Immature natural killer cell (primary cell): ENCODE data around the gene TTLL10. TPM values are rescaled to one million over a fixed set of nuclear protein-coding genes. Genes with fewer than 3 reads are reported as not detected.

ENCODE experiments used
- DNase-seq, 3 donors: peaks; one replicate each; pipeline ENCODE4 v3.0.0; 2022; ENCODE audit warnings: mixed read lengths in 1 of 3
- H3K27ac Mint-ChIP-seq, 6 donors: one replicate each; pipeline ENCODE4 v1.8.0; 2020; ENCODE audit warnings: mixed read lengths in 6 of 6, mild to moderate bottlenecking in 5 of 6, inconsistent platforms in 4 of 6, moderate library complexity in 3 of 6
- H3K27me3 Mint-ChIP-seq, 3 donors: one replicate each; pipeline ENCODE4 v1.8.0; 2020 to 2021; ENCODE audit warnings: low read depth in 3 of 3, mild to moderate bottlenecking in 3 of 3, mixed read lengths in 3 of 3, moderate library complexity in 3 of 3, inconsistent platforms in 1 of 3
- H3K36me3 Mint-ChIP-seq, 3 donors: one replicate each; pipeline ENCODE4 v1.8.0; 2020; ENCODE audit warnings: mixed read lengths in 3 of 3, inconsistent platforms in 2 of 3, mild to moderate bottlenecking in 2 of 3
- H3K4me1 Mint-ChIP-seq, 2 donors: one replicate each; pipeline ENCODE4 v1.8.0; 2020; ENCODE audit warnings: inconsistent platforms in 2 of 2, mild to moderate bottlenecking in 2 of 2, mixed read lengths in 2 of 2, moderate library complexity in 1 of 2
- H3K4me3 Mint-ChIP-seq, 5 donors: one replicate each; pipeline ENCODE4 v1.8.0; 2020; ENCODE audit warnings: mild to moderate bottlenecking in 5 of 5, mixed read lengths in 5 of 5, inconsistent platforms in 3 of 5, moderate library complexity in 3 of 5
- H3K9me3 Mint-ChIP-seq, 6 donors: one replicate each; pipeline ENCODE4 v1.8.0; 2020; ENCODE audit warnings: mild to moderate bottlenecking in 6 of 6, mixed read lengths in 6 of 6, inconsistent platforms in 4 of 6, moderate library complexity in 3 of 6
- polyA plus RNA-seq, 3 donors: library from polyadenylated mRNA; unstranded; fragments of 300-500 nt; fragmentation: Illumina TruSeq; gene quantifications; one replicate each; pipeline ENCODE4 v1.2.3, GENCODE V29; 2021

TTLL10 gene
- polyA plus RNA-seq, 3 donors from 2014 or later = 0.68 to 0.83 (median 0.69) TPM

- DNase-seq = no peak
- peaks cover 38 to 49% of the 10 kb centered on the region in 2 donors for H3K4me1 Mint-ChIP-seq
- peak overlapping the region in 1 of 6 donors; percentile 26 for H3K27ac Mint-ChIP-seq
- peaks cover 9 to 15% (median 9%) of the 10 kb centered on the region in 3 donors for H3K36me3 Mint-ChIP-seq
- peaks cover 8 to 24% (median 8%) of the 10 kb centered on the region in 3 donors for H3K27me3 Mint-ChIP-seq
- H3K4me3 Mint-ChIP-seq = peak overlapping the region in 1 of 5 donors; percentile 92
- H3K9me3 Mint-ChIP-seq = no peaks in the 10 kb centered on the region
Measured at GRCh38 chr1:1228596-1229321, 55.1 kb downstream of the TTLL10 start.

DNA sequence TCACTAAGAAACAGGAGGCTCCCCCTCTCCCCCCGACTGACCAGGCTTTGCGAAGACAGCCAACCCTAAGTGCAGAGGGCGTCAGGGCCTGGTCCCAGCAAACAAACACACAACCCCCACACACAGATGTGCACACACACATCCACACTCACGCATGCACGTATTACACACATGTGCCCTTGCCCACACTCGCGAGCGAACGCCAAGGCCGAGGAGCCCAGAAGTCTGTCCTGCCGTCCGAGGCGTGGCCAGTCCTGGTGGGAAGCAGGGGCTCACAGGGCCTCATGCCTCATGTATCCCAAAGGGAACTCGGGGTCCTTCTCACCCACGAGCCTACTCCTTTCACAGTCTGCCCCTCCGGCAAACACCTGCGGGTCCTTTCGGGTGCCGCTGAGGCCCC lies 56.1 kb downstream of the TTLL10 start:
- no peak for DNase-seq
- H3K9me3 Mint-ChIP-seq = no peaks in the 10 kb centered on the region
- peak overlapping the region; percentile 33 to 94 (median 65) for H3K4me3 Mint-ChIP-seq
- peaks cover 45 to 56% of the 10 kb centered on the region in 2 donors for H3K4me1 Mint-ChIP-seq
- H3K27me3 Mint-ChIP-seq = peaks cover 8 to 24% (median 14%) of the 10 kb centered on the region in 3 donors
- peaks cover 6 to 16% (median 6%) of the 10 kb centered on the region in 3 donors for H3K36me3 Mint-ChIP-seq
- H3K27ac Mint-ChIP-seq = peak overlapping the region in 5 of 6 donors; percentile 39 to 78 (median 60)

- H3K27ac Mint-ChIP-seq = peak overlapping the region; percentile 85 to 93 (median 91)
- peak overlapping the region; percentile 90 to 95 (median 92) for H3K4me3 Mint-ChIP-seq
- H3K9me3 Mint-ChIP-seq = no peaks in the 10 kb centered on the region
- peaks cover 8 to 21% (median 14%) of the 10 kb centered on the region in 3 donors for H3K27me3 Mint-ChIP-seq
- peaks cover 1 to 10% (median 1%) of the 10 kb centered on the region in 3 donors for H3K36me3 Mint-ChIP-seq
- H3K4me1 Mint-ChIP-seq = peaks cover 42 to 47% of the 10 kb centered on the region in 2 donors
- no peak for DNase-seq
Measured at GRCh38 chr1:1230656-1231399, 57.1 kb downstream of the TTLL10 start.

DNA sequence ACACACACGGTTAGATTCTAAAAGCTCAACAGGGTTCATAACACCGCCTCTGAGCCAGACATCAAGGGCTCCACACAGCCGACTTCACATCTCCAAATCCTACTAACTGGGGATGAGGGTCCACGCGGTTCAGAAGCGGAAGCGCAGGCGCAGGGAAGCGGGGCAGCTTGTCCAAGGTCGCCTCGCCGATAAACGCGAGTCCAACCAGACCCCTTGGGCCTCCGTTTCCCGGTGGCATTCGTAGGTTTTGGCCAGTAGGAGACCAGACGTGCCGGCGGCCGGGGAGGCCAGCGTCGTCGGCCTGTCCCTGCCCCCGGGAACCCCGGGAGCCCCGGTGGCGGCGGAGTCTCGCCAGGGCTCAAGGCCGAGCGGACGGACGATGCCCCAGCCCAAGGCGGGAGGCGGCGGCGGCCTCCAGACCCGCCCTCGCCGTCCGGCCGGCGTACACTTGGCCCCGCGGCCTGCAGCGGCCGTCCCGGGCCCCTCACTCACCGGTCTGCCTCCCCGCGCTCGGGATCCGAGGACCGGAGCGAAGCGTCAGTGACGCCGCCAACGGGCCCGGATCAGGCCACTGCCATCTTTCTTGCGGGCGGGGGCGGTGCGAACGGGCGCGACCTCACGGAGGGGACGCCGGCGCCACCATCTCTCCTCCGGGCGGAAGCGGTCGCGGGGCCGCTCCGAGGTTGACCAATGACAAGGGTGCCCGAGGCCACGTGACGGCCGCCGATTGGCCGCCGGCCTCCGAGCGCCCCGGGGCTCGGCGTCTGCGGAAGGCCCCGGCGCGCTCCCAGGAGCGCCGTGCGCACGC lies 57.9 kb downstream of the TTLL10 start, which contains the start of gene SDF4:
Gene SDF4 (minus strand): TSS at position 602 of the 808 bp plus-strand sequence. CDS start 3,229 bp downstream, outside the sequence.
- Mint-ChIP-seq H3K9me3 (no peaks in the 10 kb centered on the region), H3K27ac (peak within 1 kb of the TSS; percentile 85 to 93 (median 91)), H3K36me3 (peaks cover 0 to 10% (median 0%) of the 10 kb centered on the region in 3 donors), H3K4me3 (peak within 1 kb of the TSS; percentile 90 to 95 (median 92)), H3K27me3 (peaks cover 8 to 21% (median 14%) of the 10 kb centered on the region in 3 donors), H3K4me1 (peaks cover 36 to 42% of the 10 kb centered on the region in 2 donors)
- peak; percentile 96 to 97 (median 97) for DNase-seq

GRCh38 chr1:1232208-1232795 lies 58.6 kb downstream of the TTLL10 start, which contains the start of gene B3GALT6:
Gene B3GALT6, plus strand, starts transcription at chr1:1232237. Its CDS starts 42 bp downstream, at chr1:1232279.
- Mint-ChIP-seq H3K9me3 (no peaks in the 10 kb centered on the region), H3K27ac (peak within 1 kb of the TSS; percentile 85 to 93 (median 91)), H3K4me1 (peaks cover 36 to 42% of the 10 kb centered on the region in 2 donors), H3K4me3 (peak within 1 kb of the TSS; percentile 90 to 95 (median 92)), H3K36me3 (peaks cover 0 to 10% (median 0%) of the 10 kb centered on the region in 3 donors), H3K27me3 (peaks cover 8 to 21% (median 14%) of the 10 kb centered on the region in 3 donors)
- DNase-seq = no peak

DNA sequence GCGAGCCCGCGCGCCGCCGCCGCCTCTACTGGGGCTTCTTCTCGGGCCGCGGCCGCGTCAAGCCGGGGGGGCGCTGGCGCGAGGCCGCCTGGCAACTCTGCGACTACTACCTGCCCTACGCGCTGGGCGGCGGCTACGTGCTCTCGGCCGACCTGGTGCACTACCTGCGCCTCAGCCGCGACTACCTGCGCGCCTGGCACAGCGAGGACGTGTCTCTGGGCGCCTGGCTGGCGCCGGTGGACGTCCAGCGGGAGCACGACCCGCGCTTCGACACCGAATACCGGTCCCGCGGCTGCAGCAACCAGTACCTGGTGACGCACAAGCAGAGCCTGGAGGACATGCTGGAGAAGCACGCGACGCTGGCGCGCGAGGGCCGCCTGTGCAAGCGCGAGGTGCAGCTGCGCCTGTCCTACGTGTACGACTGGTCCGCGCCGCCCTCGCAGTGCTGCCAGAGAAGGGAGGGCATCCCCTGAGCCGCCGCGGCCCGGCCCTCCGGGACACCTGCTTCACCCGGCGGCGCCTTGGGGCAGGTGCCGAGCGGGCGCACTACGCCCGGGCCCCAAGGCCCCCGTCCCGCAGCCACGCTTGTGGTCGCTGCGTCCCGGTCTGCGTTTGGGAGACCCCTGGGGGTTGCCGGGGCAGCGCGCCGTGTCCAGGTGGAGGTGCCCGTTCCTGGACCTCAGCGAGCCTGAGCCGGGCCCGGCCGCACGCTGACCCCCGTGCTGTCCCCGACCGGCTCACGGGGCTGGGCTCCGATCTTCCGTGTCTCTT lies 59.3 kb downstream of the TTLL10 start:
- peak overlapping the region; percentile 48 to 75 (median 72) for H3K27ac Mint-ChIP-seq
- peak overlapping the region; percentile 77 to 87 (median 79) for H3K4me3 Mint-ChIP-seq
- peaks cover 36 to 42% of the 10 kb centered on the region in 2 donors for H3K4me1 Mint-ChIP-seq
- H3K9me3 Mint-ChIP-seq = no peaks in the 10 kb centered on the region
- DNase-seq = no peak
- H3K36me3 Mint-ChIP-seq = peaks cover 0 to 10% (median 0%) of the 10 kb centered on the region in 3 donors
- peaks cover 8 to 21% (median 14%) of the 10 kb centered on the region in 3 donors for H3K27me3 Mint-ChIP-seq

DNA sequence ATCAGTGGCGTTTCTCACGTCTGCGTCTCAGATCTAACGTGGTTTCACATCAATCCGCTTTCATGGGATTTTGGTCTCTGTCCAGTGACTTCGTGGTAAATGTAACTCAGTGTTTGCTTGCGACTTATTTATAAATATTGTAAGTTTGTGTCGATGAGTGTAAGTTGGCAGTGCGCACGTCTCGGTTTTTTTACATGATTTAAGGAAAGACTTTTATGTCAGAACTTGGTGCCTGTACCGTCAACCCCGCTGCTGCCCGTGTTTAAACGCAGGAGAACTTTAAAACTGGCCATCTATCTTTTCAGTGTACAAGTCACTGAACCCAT lies 59.9 kb downstream of the TTLL10 start:
- Mint-ChIP-seq H3K27me3 (peaks cover 8 to 20% (median 14%) of the 10 kb centered on the region in 3 donors), H3K9me3 (no peaks in the 10 kb centered on the region), H3K36me3 (peaks cover 0 to 10% (median 0%) of the 10 kb centered on the region in 3 donors), H3K4me3 (peak overlapping the region; percentile 77 to 87 (median 79)), H3K27ac (peak overlapping the region; percentile 48 to 75 (median 72)), H3K4me1 (peaks cover 36 to 42% of the 10 kb centered on the region in 2 donors)
- no peak for DNase-seq

DNA sequence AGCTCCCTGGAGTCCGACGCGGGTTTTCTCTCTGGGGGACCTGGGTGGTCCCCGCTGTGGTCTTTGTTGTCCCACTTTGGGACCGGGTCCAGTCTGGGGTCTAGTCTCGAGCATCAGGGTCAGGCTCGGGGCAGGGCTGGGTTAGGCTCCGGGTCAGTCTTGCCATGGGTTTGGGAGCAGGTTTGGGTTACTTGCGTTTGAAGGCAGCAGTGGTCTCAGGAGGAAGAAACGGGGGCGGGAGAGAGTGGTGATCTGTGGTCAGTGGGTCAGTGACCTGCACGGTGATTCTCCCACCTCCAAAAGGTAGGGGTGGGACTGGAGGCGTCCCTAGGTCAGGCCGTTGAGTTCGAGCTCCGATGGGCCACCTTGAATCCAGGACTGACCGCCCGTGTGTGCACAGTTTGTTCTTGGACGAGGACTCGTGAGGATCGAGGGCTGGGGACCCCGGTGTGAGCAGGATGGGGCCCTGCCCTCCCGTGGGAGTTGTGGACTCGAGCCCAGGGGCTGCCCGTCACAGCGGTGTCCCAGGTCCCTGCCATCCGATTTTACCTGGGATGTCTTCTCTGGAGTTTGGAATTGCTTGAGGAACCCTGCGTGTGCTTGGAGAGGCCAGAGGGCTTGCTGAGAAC lies 60.6 kb downstream of the TTLL10 start:
- Mint-ChIP-seq H3K27ac (peak overlapping the region in 5 of 6 donors; percentile 30 to 74 (median 45)), H3K36me3 (peaks cover 0 to 10% (median 0%) of the 10 kb centered on the region in 3 donors)

DNA sequence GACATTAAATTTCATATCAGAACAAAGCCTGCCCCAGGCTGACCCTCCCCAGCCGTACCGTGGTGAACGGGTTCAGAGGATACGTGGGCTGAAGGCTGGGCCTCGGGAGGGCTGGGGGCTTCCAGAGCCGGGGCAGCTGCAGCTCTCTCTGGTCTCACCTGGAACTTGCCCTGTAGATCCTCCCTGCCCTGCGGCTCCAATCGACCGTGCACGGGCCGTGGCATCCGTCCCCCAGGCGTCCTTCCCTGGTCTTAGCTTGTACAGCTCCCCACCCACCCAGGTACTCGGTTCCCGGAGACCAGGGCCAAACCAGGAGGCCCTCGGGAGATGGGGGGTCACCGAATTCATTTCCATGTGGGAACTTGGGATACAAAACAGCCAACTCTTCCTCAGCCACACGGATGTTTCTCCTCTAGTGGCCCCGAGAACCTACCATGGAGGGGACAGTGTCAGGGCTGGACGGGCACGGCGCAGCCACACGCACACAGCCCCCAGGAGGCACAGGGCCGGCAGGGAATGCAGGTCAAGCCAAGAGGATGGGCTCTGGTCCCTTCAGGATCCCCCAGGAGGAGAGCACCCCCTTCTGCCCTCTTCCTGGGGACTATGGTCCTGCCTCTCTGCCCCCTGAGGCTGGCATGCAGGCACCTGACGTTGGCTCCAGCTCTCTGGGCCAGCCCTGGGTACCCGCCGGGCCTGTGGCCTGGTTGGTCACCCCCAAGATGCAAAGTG lies 61.5 kb downstream of the TTLL10 start:
- Mint-ChIP-seq H3K4me3 (peak overlapping the region in 1 of 5 donors; percentile 38), H3K9me3 (no peaks in the 10 kb centered on the region), H3K27ac (no peak overlapping the region), H3K36me3 (peaks cover 0 to 6% (median 0%) of the 10 kb centered on the region in 3 donors), H3K4me1 (peaks cover 23 to 27% of the 10 kb centered on the region in 2 donors), H3K27me3 (peaks cover 8 to 18% (median 14%) of the 10 kb centered on the region in 3 donors)
- no peak for DNase-seq

More for the DNA sequence above, 60.6 kb downstream of the TTLL10 start:
- peaks cover 32 to 36% of the 10 kb centered on the region in 2 donors for H3K4me1 Mint-ChIP-seq
- no peaks in the 10 kb centered on the region for H3K9me3 Mint-ChIP-seq
- peak overlapping the region; percentile 59 to 87 (median 78) for H3K4me3 Mint-ChIP-seq
- H3K27me3 Mint-ChIP-seq = peaks cover 8 to 18% (median 14%) of the 10 kb centered on the region in 3 donors
- DNase-seq = no peak

DNA sequence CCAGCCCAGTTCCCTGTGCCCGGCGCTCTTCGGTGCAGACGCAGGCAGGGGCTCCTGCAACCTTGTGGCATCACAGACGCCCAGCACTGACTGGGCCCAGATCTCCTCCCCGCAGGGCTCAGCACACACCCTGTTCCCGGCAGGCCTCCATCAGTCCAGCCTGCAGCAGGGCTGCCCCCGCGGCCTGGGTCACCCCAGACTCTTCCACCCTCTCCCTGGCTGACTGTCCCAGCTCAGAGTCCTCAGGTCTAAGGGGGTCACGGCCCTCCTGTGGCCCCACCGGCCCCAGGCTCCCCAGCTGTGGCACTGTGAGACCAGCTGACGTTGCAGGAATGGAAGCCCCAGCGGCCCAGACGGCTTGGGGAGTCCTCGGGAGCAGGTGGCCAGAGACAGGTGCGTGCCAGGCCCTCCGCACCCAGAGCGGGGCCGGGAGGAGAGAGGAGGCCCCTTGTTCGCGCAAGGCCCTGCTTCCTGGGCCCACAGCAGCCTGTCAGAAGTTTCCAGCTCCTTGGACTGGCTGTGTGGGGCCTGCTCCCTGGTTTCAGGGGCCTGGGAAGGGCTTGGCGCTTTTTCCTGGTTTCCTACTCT lies 62.6 kb downstream of the TTLL10 start:
- peak overlapping the region in 1 of 6 donors; percentile 20 for H3K27ac Mint-ChIP-seq

More for the DNA sequence above, 62.6 kb downstream of the TTLL10 start:
- no peak overlapping the region for H3K4me3 Mint-ChIP-seq
- H3K9me3 Mint-ChIP-seq = no peaks in the 10 kb centered on the region
- peaks cover 5 to 11% (median 10%) of the 10 kb centered on the region in 3 donors for H3K27me3 Mint-ChIP-seq
- no peak for DNase-seq
- peaks cover 13 to 16% of the 10 kb centered on the region in 2 donors for H3K4me1 Mint-ChIP-seq
- H3K36me3 Mint-ChIP-seq = peaks cover 0 to 6% (median 0%) of the 10 kb centered on the region in 3 donors
